Fibroblast of skin of back (primary cell): ENCODE data around the gene PRKAG2.

Experiments
- DNase-seq: peaks from one replicate; pipeline ENCODE4 v3.0.0-alpha.2; 2013

PRKAG2 gene

DNA sequence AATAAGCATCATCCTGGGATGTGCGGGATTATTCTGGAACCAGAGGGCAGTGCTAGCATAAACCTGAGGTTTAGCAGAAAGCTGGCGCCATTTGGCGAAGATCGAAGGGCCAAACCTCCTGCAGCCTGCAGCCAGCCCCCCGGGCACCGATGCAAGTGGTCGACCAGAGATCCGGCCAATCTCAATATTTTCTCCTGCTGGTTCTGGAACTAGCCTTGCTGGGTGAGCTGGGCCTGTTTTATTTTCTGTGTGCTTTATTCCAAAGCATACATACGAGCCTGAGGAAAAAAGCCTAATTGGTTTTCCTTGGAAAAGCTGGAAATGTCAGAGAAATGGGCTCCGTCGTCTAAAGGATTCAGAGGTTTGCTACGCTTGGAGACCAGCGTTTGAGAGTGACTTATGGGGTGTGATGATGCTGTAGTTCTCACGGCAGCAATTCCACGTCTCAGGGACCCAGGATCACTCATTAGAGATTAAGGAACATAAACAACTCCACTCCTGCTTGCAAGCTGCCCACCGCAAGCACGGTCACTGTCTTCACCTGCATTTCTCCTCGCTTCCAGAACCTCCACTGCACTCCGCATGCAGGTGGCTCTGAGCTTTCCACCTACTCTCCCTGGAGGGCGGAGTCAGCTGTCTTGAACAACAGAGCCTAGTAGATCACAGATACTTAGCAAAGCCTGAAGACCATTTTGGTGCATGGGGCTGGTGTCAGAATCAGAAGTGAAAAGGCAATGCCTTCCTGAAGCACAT, 60.2 kb downstream of the PRKAG2 start:
- no peak for DNase-seq

DNA sequence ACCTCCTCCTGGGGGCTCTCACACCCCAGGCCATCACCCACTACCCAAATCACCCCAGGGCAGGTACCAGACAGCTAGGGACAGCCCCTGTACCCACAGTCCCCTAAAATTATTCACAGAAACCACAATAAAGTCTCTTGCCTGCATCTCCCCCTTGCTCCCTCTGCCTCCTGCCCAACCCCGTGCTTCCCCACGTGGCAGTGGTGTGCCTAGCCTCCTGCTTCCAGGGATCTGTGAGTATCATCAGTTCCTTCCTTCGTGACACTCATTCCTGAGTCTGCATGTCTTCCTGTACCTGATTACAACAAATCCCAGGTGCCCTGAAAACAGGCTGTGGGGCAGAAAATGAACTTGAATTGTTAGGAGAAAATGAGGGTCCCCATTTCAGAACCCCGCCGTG, 61.5 kb downstream of the PRKAG2 start:
- no peak for DNase-seq

DNA sequence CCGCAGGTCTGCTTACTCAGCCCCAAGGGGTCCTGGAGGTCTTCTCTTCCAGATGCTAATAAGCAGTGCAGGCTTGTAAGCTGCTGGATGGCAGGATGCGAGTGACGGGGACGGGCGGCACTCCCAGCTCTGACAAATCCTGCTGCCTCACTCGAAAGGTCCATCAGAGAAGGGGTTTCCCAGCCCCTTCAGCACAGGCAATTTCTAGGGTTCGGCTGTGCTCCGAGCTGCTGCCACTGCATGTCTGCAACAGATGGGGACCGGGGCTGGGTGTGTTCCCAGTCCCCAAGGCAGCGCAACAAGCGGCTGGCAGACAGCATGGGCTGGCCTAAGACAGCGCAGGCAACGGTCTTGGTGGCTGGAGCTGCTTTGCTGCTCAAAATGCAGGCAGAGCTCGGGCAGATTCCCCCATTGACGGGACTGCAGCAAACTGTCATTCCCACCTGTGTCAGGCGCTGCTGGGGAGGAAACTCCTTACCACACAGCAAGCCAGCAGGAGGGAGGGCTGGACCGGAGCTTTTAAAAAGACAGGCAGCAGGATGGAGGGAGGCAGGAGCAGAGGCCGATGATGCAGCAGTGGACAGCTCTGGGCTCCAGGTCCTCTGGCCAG, 62.4 kb downstream of the PRKAG2 start:
- DNase-seq, result no peak

DNA sequence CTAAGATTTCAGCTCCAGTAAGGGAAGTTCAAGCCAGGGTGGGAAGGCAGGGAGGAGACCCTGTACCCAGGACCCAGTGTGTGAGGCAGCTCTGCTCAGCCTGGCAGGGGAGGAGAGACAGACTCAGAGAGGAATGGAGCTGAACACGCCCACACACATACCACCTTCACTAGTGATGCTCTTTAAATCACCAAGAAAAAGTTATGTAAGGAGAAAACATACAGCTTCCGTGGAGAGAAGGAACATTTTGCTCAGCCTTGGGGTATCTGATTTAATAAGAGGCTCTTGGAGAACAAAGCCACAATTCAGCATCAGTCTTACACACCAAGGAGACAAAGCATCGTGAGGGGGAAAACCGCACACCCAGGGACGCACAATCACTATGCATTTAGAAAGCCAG, 62.9 kb downstream of the PRKAG2 start:
- no peak for DNase-seq

DNA sequence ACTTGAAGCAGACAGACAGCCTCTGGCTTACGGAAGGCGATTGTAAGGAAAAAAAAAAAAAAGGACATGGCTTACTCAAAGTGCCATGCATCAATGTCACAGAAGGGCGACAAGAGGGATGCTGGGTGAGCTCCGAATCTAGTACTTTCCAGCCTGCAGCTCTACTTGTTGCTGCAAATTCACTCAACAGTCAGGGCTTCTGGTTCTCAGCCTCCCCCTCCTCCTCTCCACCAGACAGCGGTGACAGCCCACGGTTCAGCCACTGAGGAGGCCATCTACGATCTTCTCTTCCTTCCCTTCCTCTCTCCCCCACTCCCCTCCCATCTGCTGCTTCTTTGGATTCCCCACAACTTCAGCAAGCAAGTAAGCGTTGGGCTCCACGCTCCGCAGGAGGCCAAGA, 63.5 kb downstream of the PRKAG2 start:
- no peak for DNase-seq

DNA sequence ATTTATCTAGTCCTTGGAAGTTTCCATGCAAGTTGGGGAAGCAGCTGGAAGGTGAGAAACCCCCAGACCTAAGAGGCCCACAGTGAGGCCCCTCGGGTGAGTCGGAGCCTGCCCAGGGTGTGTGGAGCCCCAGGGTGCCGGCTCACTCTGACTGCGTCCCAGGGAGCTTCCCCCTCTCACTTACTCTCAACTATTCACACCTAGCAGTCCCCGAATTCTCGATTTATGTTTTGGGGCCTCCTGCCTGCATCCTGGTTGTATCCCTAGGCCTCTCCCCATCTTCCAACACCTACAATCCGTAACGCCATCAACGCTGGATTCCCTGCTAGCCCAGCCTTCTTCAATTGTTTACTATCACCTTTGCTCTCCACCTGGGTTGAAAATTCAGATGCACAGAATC, 63.9 kb downstream of the PRKAG2 start:
- DNase-seq, result no peak

DNA sequence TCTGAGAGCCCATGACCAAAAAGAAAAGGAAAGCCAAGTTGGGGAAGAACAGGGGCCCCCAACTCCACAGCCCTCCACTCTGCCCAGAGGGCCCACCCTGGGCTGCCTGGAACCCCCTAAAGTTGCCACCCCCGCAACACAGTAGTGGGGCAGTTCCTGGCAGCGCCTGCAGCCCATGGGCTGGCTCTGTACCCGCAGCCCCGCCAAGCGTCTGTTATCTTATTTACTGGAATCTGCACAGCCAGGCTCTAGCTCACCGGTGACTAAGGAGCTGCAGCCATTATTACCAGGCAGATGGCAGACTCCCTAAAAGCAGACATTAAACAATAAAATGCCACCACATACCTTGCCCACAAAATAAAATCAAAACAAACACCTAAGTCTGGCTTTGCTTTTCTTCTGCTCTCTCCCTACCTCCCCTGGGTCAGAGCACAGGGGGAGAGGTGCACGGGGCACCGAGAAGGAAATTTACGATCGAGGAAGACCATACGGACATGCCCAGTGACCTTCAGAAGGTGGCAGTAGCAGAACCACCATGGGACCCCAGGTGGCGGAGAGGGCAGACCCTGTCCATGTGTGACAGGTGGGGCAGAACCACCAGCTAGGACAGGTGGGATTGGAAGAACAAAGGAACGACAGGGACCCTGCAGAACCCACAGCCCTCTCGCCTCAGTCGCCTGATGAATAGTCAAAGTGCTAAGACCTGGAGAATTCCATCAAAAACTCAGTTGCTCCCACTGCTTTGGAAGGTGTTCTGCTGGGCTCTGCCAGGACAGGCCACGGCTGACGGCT, 66.3 kb downstream of the PRKAG2 start:
- DNase-seq, result no peak

DNA sequence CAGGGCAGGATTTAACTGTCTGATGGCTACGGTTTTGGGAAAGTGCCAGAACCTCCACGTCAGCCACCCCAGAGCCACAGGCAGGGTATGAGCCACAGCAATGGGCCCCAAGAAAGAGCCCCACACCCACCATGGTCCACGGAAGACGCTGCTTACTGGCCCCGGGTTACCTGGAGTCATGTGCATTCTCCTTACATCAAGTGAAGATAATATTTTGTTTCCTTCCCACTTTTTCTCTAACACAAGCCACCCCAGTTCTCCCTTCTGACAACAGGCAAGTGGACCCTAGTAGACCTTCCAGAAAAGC, 67.1 kb downstream of the PRKAG2 start:
- no peak for DNase-seq

DNA sequence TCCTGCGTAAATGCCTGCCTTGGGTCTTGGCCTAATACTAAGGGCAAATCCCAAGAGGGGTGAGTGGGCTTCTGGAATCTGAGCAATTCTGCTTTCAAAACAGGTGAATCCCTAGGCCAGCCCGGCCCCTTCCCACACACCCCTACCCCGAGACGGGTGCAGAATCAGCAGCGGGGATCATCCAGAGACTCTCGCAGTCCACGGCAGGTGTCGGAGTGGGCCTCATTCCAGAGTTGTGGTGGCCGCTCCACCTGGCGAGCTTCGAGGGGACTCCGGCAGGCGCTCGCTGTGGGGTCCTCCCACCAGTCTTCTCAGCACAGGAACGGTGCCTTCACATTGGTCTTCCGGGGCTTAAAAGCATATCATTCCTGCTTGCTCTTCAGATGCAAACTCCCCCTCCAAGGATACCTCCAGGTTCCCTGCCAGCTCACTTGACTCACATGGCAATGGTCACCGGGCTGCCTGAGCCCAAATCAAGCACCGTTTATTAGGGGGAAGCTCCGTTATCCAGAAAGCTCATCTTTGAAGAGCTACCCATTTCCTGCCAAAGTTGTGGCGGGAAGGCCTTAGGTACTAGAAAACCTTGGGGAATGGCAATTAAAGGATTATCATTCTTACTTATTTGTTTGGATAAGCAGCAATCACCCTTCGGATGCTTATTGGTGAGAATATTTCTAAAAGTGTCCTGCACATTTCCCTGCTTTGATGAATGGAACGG, 67.6 kb downstream of the PRKAG2 start:
- DNase-seq, result no peak

DNA sequence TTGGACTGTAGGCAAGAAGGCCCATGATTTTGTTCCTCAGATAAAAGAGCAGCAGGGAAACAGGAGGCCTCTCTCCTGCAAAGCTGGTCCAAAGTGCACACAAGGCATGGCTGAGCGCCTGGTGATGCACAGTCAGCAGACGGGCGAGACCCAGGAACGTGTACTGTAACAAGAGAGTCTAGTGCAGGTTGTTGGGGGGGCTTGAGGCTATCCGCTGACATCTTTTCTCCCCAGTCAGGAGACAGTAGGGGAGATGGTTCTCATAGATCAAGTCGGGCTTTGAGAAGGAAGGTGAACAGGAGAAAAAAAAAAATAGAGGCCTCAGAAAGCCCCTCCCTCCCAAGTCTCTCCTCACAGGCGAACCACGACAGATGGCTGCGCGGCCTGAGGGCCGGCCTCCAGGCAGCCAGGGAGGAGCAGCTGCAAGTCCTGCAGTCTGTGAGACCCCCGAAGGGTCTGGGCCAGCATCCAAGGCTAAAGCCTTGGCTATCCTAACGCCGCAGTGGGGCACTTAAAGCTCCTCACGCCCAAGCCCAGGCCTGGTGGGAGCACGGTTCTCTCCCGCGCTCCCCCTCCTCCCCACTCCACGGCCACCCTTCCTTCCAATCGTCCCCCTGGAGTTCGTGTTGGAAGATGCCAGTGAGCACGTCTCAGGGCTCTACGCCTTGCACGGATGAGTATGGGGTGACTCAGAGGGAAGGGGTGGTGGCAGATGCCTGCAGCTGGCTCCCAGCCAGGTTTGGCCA, 68.3 kb downstream of the PRKAG2 start:
- DNase-seq, result peak; percentile 58

DNA sequence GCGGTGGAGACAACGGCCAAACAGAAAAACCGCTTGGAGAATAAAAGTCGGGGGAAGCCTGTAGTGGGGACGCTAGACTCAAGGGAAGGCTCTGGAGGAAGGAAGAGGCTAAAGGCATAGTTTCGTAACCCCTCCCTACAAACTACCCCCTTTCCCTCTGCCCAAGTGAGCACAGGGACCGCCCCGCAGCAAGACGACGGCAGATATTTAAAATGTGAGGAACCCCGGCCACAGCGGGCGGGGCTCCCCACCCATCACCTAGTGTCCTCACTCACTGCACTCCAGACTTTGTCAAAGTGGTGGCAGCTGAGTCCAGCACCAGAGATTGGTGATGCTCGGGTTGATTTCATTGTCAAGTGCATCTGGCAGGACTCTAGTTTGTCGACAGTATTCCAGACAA, 69.1 kb downstream of the PRKAG2 start:
- no peak for DNase-seq

DNA sequence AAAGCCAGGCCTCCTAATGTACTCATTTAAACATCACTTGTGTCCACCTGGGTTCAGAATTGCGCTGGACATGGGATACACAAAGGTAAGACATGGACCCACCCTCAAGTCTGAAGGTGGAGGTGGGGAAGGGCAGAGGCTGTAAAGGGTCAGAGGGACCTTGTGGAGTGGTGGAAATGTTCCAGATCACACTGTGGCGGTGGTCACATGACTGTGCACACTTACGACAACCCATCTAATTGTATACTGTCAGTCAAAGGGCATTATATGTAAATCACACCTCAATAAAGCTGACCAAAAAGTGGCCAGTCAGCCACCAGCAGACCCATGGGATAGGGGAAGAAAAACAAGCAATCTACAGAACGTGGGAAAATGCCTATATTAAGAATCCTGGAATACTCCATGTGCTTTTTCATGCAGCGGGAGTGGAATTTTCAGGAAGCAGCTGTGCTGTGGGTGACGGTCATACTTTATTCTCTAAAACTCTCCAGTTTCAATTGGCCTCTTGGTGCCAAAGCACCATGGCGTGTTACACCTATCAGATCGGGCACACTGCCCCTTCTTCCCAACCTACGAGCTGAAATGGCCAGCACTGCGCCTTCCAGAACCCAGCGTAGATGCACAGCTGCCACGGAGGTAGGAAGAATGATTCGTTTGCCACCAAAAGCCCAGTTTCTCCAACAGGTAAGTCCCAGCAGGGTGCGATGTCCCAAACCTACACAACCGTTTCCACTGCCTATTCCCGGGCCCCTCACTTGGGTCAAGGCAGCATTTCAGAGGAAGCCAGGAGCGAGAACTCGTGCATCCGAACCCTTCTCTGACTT, 69.8 kb downstream of the PRKAG2 start:
- DNase-seq, result no peak

DNA sequence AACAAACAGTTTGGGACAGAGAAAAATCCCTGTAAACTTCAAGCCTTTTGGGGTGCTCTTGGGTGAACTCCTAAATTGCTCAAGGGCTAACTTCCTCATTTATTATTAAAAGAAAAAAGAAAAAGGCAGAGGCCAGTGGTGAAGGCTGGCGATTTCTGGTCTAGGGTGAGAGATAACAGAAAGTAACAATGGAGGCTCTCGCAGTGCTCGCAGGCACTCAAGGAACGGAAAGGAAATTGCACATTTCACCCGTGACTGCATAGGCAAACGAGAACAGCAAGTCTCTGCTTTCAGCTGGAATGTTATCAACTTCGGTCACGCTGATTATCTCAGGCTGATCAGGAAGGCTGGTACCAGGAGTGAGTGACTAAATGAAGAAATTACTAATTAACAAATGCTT, 70.7 kb downstream of the PRKAG2 start:
- no peak for DNase-seq

DNA sequence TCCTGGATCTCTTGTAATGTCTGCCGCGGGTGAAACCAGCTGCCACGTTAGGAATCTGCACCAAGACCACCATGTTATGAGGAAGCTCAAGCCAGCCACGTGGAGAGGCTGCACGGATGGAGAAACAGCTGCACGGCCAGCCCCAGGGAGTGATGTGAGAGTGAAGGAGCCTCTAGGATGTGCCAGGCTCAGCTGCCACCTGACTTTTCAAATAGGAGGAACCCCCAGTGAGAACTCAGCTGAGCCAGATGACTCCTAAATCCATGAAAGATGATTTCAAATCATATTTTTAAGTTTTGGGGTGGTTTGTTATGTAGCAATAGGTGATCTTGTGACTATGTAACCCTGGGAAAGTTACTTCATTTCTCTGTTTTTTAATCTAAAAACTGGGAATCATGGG, 71.7 kb downstream of the PRKAG2 start:
- no peak for DNase-seq

DNA sequence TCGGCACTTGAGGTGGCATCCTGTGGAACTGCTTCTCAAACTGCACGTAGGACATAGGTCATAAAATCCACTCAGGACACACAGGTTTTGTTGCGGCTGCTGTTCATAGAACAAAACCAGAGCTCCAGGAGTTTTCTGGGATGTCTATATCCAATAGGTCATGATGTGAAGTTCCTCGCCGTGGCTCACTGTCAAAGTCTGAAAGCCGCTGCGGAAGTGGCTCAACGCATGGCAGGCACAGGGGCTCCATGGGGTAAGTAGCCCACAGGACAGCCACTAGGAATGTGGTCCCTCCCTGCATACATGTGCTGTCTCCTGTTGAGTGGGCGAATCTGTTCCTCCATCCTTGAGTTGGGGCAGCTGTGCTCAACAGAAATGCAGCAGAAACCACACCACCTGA, 72.2 kb downstream of the PRKAG2 start:
- DNase-seq, result no peak

DNA sequence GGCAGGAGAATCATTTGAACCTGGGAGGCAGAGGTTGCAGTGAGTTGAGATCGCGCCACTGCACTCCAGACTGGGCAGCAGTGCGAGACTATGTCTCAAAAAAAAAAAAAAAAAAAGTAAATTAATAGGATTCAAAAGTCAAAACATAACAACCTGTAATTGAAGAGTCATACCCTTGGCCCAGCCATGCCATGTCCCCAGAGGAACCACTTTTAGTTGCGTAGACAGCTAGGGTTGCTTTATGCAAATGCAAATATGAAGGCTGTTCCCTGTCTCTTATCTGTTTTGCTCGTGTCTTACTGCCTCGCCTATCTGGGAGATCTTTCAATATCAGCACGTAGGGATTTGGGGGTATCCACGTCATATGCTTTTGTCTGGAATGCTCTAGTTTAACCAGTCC, 73.1 kb downstream of the PRKAG2 start:
- no peak for DNase-seq

DNA sequence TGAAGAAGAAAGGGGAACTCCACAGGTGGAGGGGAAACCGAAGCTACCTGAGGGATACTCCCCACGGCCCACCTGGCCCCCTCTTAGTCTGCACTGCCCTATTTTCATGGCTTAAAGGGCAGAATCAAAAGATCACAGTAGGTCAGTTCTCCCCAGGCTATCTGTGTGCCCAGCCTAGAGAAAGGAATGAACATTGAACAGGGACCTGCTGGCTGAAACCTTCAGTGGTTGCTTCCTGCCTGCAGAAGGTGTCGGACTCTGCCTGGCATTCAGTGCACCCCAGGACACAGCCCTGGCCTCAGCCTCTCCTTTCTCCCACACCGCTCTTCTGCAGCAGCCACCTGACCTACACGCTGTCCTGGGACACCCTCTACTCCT, 74.5 kb downstream of the PRKAG2 start:
- no peak for DNase-seq

DNA sequence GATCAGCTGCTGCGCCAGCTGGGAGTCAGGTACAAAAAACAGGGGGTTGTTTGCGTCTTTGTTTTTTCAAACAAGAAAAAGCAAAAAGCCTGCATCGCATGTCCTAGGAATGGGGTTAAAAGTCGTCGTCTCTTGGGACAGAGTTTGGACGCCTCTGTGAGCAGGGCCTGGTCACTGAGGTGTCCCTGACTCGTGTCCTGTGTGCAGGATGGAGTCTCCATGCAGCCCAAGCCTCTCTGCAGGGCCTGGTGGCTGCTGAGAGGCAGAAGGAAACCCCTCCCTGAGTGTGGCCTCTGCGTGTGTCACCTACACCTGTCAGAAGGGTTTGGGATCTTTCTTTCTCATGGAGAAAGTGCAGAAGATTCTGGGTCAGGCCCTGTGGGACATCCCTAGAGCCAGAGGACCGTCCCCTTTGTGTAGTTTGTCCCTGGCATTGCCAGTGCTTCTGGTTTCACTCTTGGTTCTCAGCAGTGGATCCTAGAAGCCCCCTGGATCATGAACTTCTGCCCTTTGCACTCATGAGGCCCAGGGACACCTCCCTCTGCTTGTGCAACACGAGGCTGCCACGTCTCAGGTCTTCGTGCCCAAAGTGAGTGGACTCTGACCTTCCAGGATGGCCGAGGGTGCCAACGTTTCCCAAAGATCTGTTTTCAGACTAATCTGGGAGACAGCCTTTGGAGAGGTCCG, 75.0 kb downstream of the PRKAG2 start:
- no peak for DNase-seq

DNA sequence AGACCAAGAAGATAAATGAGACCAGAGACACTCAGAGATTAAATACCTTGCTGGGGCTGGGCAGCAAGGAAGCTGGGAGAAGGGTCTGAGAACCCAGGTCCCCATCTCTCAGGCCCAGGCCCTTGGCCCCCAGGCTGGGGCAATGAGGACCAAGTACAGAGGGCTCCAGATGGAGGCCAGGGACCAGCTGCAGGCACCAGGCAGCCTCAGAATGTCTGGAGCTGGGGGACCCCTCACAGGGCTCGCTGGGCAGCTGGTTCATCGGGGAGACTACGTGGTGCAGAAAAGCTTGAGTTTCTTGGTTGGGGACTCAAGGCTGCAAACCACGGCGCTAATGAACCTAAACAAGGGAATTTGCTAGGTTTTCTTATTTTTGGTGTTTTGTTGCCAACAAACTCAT, 75.6 kb downstream of the PRKAG2 start:
- no peak for DNase-seq

DNA sequence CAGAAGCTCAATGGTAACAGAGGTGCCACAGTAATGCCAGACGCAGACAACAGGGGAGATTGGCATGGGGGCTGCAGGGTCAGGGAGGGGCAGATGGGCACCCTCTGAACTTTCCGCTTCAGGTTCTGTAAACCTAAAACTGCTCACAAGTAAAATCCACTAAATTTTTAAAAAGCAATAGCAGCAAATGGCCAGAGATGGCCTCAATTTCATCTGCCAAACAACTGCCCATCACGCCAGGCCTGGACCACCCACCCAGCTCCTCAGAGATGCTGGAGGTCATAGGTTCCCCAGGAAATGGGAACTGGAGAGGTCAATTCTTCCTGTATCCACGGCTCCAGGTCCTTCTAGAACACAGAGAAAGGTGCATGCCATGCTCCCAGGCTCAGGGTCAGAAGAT, 76.1 kb downstream of the PRKAG2 start:
- no peak for DNase-seq

DNA sequence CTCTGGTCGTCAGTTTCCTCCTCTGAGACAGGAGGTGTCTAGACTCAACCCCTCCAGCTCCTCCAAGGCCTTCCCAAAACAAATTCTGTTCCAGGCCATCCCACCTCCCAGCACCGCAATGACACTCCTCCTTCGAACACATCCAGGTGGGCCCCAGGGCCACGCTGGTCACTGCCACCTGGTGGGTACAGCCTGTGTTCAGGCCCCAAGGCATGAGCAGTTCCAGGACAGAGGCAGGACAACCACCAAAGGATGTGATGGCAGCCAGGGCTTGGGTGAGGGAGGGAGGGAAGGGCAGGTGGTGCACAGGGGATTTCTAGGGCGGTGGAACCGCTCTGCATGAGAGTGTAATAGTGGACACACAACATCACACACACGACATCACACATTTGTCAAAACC, 76.5 kb downstream of the PRKAG2 start:
- DNase-seq, result no peak
